Right cardiac atrium (tissue), 5 donors: Measurements from ENCODE around the gene WNT3A. TPM values are rescaled to one million over a fixed set of nuclear protein-coding genes. Genes with fewer than 3 reads are reported as not detected.
A peak's percentile ranks its signal among the peaks of the same experiment; 100 is the strongest.

Experiments used
- ATAC-seq, 2 donors: fragments of 200-7000 bp; cut with Tn5 transposase; one replicate each; pipeline versions ENCODE4 v1.8.0 to v1.9.1; 2020; ENCODE audit warnings: moderate library complexity in 2 of 2, mild to moderate bottlenecking in 1 of 2
- DNase-seq, 3 donors: peaks; one replicate each; pipeline ENCODE4 v3.0.0-alpha.2; 2020
- H3K27ac ChIP-seq: one replicate; pipeline ENCODE4 v1.5.1; 2013; ENCODE audit warnings: mild to moderate bottlenecking, low read length, control low read depth, moderate library complexity
- H3K27me3 ChIP-seq: one replicate; pipeline ENCODE4 v1.6.1; 2013; ENCODE audit not compliant: control insufficient read depth, insufficient read depth
- H3K4me1 ChIP-seq: one replicate; pipeline ENCODE4 v1.6.1; 2013; ENCODE audit warnings: low read length; ENCODE audit not compliant: control insufficient read depth, insufficient read depth
- H3K4me3 ChIP-seq: one replicate; pipeline ENCODE4 v1.5.1; 2013; ENCODE audit warnings: low read length, control low read depth
- H3K9me3 ChIP-seq: one replicate; pipeline ENCODE4 v1.6.1; 2013; ENCODE audit warnings: low read length; ENCODE audit not compliant: control insufficient read depth
- WGBS: extraction: QIAGEN DNeasy Blood & Tissue Kit; methylation state at CpG from one replicate; pipeline ENCODE4 v1.1.7; 2013; 5-methylcytosine and 5-hydroxymethylcytosine counted together
- intact Hi-C, 4 donors: fragments of 100-400 bp; cut with DNase I; formaldehyde crosslinking; loops; one replicate each; pipeline versions ENCODE4 v1.11.0 to v1.14.0; 2022 to 2023
- microRNA-seq, 2 donors: library from miRNA; unstranded; fragments of <30 nt; microRNA quantifications; one replicate each; pipeline ENCODE4 v1.2.0, GENCODE V29; 2020 to 2021
- polyA plus RNA-seq: library from polyadenylated mRNA; stranded (reverse); fragments of 200-250 nt; gene quantifications from one replicate; pipeline ENCODE4 v1.2.3, GENCODE V29; 2013
- total RNA-seq, 4 donors: library from RNA; stranded (reverse); fragmentation: NEBNext Ultra II Directional; extraction: Animal tissue kit (Norgen Biotek cat#: 25700); gene quantifications; one replicate each; pipeline ENCODE4 v1.2.1, GENCODE V29; 2021
- donor health status: healthy with polysubstance abuse.
- donor health status: DM: no; HTN: yes; CAD: no.
- donor health status: DM: no; HTN: no; CAD: no.
- donor health status: DM: no; HTN: yes; CAD: no; lungs with severe emphysema.
- donor health status: DM: yes; HTN: yes; CAD: no.

Gene WNT3A
- total and polyA plus RNA-seq, 5 donors = not detected

- peaks cover 3% of the 10 kb centered on the region for H3K4me1 ChIP-seq
- intact Hi-C loops = no loop called here
- peak within 1 kb of the TSS; percentile 31 for H3K27ac ChIP-seq
- DNase-seq (peak; percentile 97 to 99 (median 99)), ATAC-seq (peak; percentile 95 to 96)
- WGBS = under 1% methylated on average over 66 of the region's 66 CpGs
- H3K27me3 ChIP-seq = no peaks in the 10 kb centered on the region
- peak within 1 kb of the TSS; percentile 55 for H3K4me3 ChIP-seq
- no peaks in the 10 kb centered on the region for H3K9me3 ChIP-seq
Observed at GRCh38 chr1:228109073-228109961, 102.5 kb downstream of the WNT3A start, which contains the start of gene MRPL55. Gene MRPL55, minus strand, starts transcription at chr1:228109299. Its CDS starts 1,039 bp downstream, at chr1:228108260.

DNA sequence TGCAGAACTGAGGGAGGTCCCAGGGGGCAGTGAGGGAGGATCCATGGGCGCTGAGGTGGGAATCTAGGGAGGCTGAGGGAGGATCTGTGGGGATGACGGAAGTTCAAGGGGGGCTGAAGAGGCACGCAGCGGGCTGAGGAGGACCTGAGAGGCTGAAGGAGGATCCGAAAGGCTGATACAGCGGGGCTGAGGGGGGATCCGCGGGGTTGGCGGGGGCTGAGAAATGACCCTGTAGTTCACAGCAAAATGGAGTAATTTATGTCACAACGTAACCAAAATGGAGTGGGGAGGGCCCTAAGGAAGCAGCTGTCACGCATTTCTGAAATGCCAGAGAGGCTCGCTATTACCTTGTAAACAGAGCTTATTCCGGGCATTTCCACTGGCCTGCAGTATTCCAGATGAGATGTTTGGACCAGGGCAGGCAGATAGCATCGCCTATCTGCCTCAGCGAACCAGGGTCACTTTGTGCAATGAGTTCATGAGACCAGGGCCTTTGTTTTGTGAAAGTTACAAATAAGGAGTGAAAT lies 103.2 kb downstream of the WNT3A start:
- Histone ChIP-seq H3K27ac (peak overlapping the region; percentile 20), H3K27me3 (no peaks in the 10 kb centered on the region), H3K9me3 (no peaks in the 10 kb centered on the region), H3K4me3 (peak overlapping the region; percentile 55), H3K4me1 (peaks cover 3% of the 10 kb centered on the region)
- ATAC-seq = peak in 1 of 2 donors; percentile 1
- intact Hi-C loops = no loop called here
- 37% methylated on average over 15 of the region's 15 CpGs for WGBS
- peak in 2 of 3 donors; percentile 63 to 64 for DNase-seq

GRCh38 chr1:228110556-228110955 lies 103.8 kb downstream of the WNT3A start:
- intact Hi-C loops = no loop called here
- DNase-seq = peak in 1 of 3 donors; percentile 62
- H3K27ac ChIP-seq = no peak overlapping the region
- 82% methylated on average over 7 of the region's 7 CpGs for WGBS
- no peaks in the 10 kb centered on the region for H3K9me3 ChIP-seq
- H3K4me1 ChIP-seq = peaks cover 3% of the 10 kb centered on the region
- H3K27me3 ChIP-seq = no peaks in the 10 kb centered on the region
- no peak overlapping the region for H3K4me3 ChIP-seq
- ATAC-seq = no peak

Small RNAs within 50 kb of the gene (microRNA-seq; reads per million reads assigned to microRNA genes)
- 0.54 to 0.84 reads per million in 2 donors for gene MIR3620

Other genes with a start within 250 kb of the WNT3A start
- not detected for gene PRSS38, start 191.3 kb upstream of the WNT3A start, total RNA-seq
- not detected for gene PRSS38, start 191.3 kb upstream of the WNT3A start, polyA plus RNA-seq
- gene WNT9A, start 59.1 kb upstream of the WNT3A start, total RNA-seq = 1 to 10 TPM in 2 of 4 donors, under 1 TPM in 2; 0.60 to 1.8 (median 1.2) TPM
- gene WNT9A, start 59.1 kb upstream of the WNT3A start, polyA plus RNA-seq = 0.63 TPM
- gene ARF1, start 75.7 kb downstream of the WNT3A start, total RNA-seq = 100 to 1,000 TPM; 299 to 395 (median 364) TPM
- gene ARF1, start 75.7 kb downstream of the WNT3A start, polyA plus RNA-seq = 340 TPM
- gene C1orf35, start 96.3 kb downstream of the WNT3A start, total RNA-seq = 1 to 10 TPM; 6.3 to 8.6 (median 7.4) TPM
- 7.9 TPM for gene C1orf35, start 96.3 kb downstream of the WNT3A start, polyA plus RNA-seq
- gene MRPL55, start 102.3 kb downstream of the WNT3A start, total RNA-seq = 10 to 100 TPM; 51.6 to 56.5 (median 52.8) TPM
- gene MRPL55, start 102.3 kb downstream of the WNT3A start, polyA plus RNA-seq = 103 TPM
- gene GUK1, start 133.3 kb downstream of the WNT3A start, total RNA-seq = 100 to 1,000 TPM; 151 to 202 (median 169) TPM
- gene GUK1, start 133.3 kb downstream of the WNT3A start, polyA plus RNA-seq = 315 TPM
- 1 to 10 TPM; 1.2 to 2.2 (median 1.7) TPM for gene GJC2, start 142.9 kb downstream of the WNT3A start, total RNA-seq
- gene GJC2, start 142.9 kb downstream of the WNT3A start, polyA plus RNA-seq = 1.3 TPM
- 10 to 100 TPM in 2 of 4 donors, 1 to 10 TPM in 2; 8.3 to 12.0 (median 10.3) TPM for gene IBA57, start 158.8 kb downstream of the WNT3A start, total RNA-seq
- 4.5 TPM for gene IBA57, start 158.8 kb downstream of the WNT3A start, polyA plus RNA-seq
- 100 to 1,000 TPM; 144 to 196 (median 183) TPM for gene OBSCN, start 201.0 kb downstream of the WNT3A start, total RNA-seq
- 234 TPM for gene OBSCN, start 201.0 kb downstream of the WNT3A start, polyA plus RNA-seq